Measurements from ENCODE around the gene MAFG. TPM values are rescaled to one million over a fixed set of nuclear protein-coding genes. Genes with fewer than 3 reads are reported as not detected.

MAFG gene
- total RNA-seq, 1 experiment from 2014 or later = 22.9 TPM

DNA sequence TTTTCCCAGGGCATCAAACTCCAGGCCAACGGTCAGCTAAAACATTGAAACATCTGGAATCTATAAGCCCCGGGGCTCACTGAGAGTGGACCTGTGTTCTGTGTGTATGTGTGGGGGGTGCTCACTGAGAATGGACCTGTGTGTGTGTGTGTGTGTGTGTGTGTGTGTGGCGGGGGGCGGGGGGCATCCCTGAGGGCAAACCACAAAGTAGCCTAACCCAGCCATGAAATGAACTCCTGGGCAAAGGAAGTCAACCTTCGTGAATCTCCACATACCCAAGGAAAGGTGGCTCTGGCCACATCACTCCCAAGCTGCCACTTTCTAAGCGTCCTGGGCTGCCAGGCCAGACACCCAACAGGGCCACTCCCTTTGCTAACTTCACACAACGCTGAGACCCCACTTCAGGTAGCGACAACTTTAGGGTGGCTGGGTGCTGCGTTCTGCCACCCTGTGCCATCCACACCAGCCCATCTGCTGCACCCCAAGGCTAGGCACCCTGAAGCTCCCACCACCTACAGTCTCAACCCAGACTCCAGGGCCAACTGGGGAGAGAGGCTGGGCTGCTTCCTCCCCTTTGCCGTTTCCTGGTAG is 1.6 kb downstream of the MAFG start:
- Histone ChIP-seq H3K9me2 (replicated peaks; ENCODE audit: low read length) (no peaks in the 10 kb centered on the region), H3K4me1 (ENCODE audit: insufficient read depth, low read length) (peaks cover 41% of the 10 kb centered on the region), H3K4me2 (ENCODE audit: low read length) (peak overlapping the region; percentile 87), H2AFZ (ENCODE audit: low read length) (no peak overlapping the region), H3K79me2 (ENCODE audit: low read length) (peaks cover 73% of the 10 kb centered on the region), H3K9ac (ENCODE audit: low read length) (peak overlapping the region; percentile 80), H3F3A (ENCODE audit: low read length, unreplicated experiment) (no peaks in the 10 kb centered on the region), H3K36me3 (ENCODE audit: low read depth, low read length) (peaks cover 7% of the 10 kb centered on the region; the same call in 1 of the 2 replicates), H3K27ac (ENCODE audit: low read length) (peak overlapping the region; percentile 80), H3K27me3 (ENCODE audit: low read length) (no peaks in the 10 kb centered on the region), H3K4me3 (ENCODE audit: low read length) (peak overlapping the region; percentile 75), H3K9me3 (ENCODE audit: low read length) (no peaks in the 10 kb centered on the region), H4K20me1 (ENCODE audit: low read length) (no peaks in the 10 kb centered on the region)
- DNase-seq (no peak), ATAC-seq (no peak)
- no peak for TF ChIP-seq EZH2 (IDR thresholded peaks at IDR 0.05; ENCODE audit: low read length, unreplicated experiment)
- no peak for TF ChIP-seq EZH2phosphoT487 (IDR thresholded peaks at IDR 0.05; ENCODE audit: borderline replicate concordance, low read length)
- TF ChIP-seq CTCF (conservative IDR thresholded peaks at IDR 0.05; ENCODE audit: low read depth, low read length) = no peak
- intact Hi-C loops (cut with micrococcal nuclease) = loop anchor here (5.0 kb wide), 1 partner anchor 54 kb away; the partner anchor contains the start of gene ARHGDIA
- POLR2A ChIA-PET (ENCODE audit: unreplicated experiment) = interaction anchor here (0.6 kb wide), 1 partner anchor 112 kb away, joined by 3 read pairs; the partner anchor contains the start of gene DCXR
- CTCF ChIA-PET = interaction anchor here (1.1 kb wide), 1 partner anchor 105 kb away, joined by 3 read pairs; no protein-coding TSS in a partner anchor
- BruUV-seq (replicated peaks) = TSS peak; percentile 20

- no peak for ATAC-seq
- Histone ChIP-seq H3K79me2 (ENCODE audit: low read length) (peaks cover 84% of the 10 kb centered on the region), H3F3A (ENCODE audit: low read length, unreplicated experiment) (no peaks in the 10 kb centered on the region), H3K9ac (ENCODE audit: low read length) (no peak overlapping the region), H3K4me3 (ENCODE audit: low read length) (no peak overlapping the region), H3K36me3 (ENCODE audit: low read depth, low read length) (peaks cover 7% of the 10 kb centered on the region; the same call in 1 of the 2 replicates), H4K20me1 (ENCODE audit: low read length) (no peaks in the 10 kb centered on the region), H3K27me3 (ENCODE audit: low read length) (no peaks in the 10 kb centered on the region), H3K4me2 (ENCODE audit: low read length) (peak overlapping the region; percentile 95), H3K9me3 (ENCODE audit: low read length) (no peaks in the 10 kb centered on the region), H3K4me1 (ENCODE audit: insufficient read depth, low read length) (peaks cover 41% of the 10 kb centered on the region), H3K27ac (ENCODE audit: low read length) (peak overlapping the region; percentile 93; the same call in 1 of the 2 replicates), H2AFZ (ENCODE audit: low read length) (no peak overlapping the region), H3K9me2 (replicated peaks; ENCODE audit: low read length) (no peaks in the 10 kb centered on the region)
- no peak for DNase-seq
- no TSS peak for BruUV-seq (replicated peaks)
- ChIA-PET CTCF (interaction anchor here (1.1 kb wide), 1 partner anchor 12 kb away, joined by 3 read pairs; no protein-coding TSS in a partner anchor), POLR2A (ENCODE audit: unreplicated experiment) (no interaction called here)
- intact Hi-C loops (cut with micrococcal nuclease) = loop anchor here (5.0 kb wide), 1 partner anchor 53 kb away; the partner anchor contains the start of gene ARHGDIA
- TF ChIP-seq EZH2phosphoT487 (IDR thresholded peaks at IDR 0.05; ENCODE audit: borderline replicate concordance, low read length) = no peak
- TF ChIP-seq EZH2 (IDR thresholded peaks at IDR 0.05; ENCODE audit: low read length, unreplicated experiment) = no peak
- no peak for TF ChIP-seq CTCF (conservative IDR thresholded peaks at IDR 0.05; ENCODE audit: low read depth, low read length)
These were observed 2.7 kb downstream of the MAFG start for GRCh38 chr17:81924557-81925532.
